Activated naive CD8-positive, alpha-beta T cell treated with anti-CD3 and anti-CD28 coated beads, Interleukin-2, amount 50 U/mL, for 24 hours (primary cell): ENCODE data around the gene SH3D21.

Experiments
- ATAC-seq: fragments of 150-1000 bp; cut with Tn5 transposase; one replicate; pipeline ENCODE4 v1.10.0; 2021
- DNase-seq: peaks from one replicate; pipeline ENCODE4 v3.0.0; 2021
- H3K27ac Mint-ChIP-seq: one replicate; pipeline ENCODE4 v1.8.0; 2021; ENCODE audit warnings: mild to moderate bottlenecking, mixed read lengths
- H3K27me3 Mint-ChIP-seq: one replicate; pipeline ENCODE4 v1.8.0; 2021; ENCODE audit warnings: mixed read lengths
- H3K36me3 Mint-ChIP-seq: one replicate; pipeline ENCODE4 v1.8.0; 2021; ENCODE audit warnings: low read depth, mixed read lengths
- H3K4me1 Mint-ChIP-seq: one replicate; pipeline ENCODE4 v1.8.0; 2021; ENCODE audit warnings: mixed read lengths
- H3K4me3 Mint-ChIP-seq: one replicate; pipeline ENCODE4 v1.8.0; 2021; ENCODE audit warnings: mild to moderate bottlenecking, moderate library complexity, mixed read lengths
- H3K9me3 Mint-ChIP-seq: one replicate; pipeline ENCODE4 v1.8.0; 2021; ENCODE audit warnings: mixed read lengths

SH3D21 gene

GRCh38 chr1:36330940-36331339 lies 24.8 kb downstream of the SH3D21 start:
- Mint-ChIP-seq H3K27ac (no peak overlapping the region), H3K4me1 (peaks cover 5% of the 10 kb centered on the region), H3K27me3 (peaks cover 2% of the 10 kb centered on the region), H3K36me3 (no peaks in the 10 kb centered on the region), H3K9me3 (no peaks in the 10 kb centered on the region), H3K4me3 (no peak overlapping the region)
- DNase-seq = no peak
- ATAC-seq = no peak

DNA sequence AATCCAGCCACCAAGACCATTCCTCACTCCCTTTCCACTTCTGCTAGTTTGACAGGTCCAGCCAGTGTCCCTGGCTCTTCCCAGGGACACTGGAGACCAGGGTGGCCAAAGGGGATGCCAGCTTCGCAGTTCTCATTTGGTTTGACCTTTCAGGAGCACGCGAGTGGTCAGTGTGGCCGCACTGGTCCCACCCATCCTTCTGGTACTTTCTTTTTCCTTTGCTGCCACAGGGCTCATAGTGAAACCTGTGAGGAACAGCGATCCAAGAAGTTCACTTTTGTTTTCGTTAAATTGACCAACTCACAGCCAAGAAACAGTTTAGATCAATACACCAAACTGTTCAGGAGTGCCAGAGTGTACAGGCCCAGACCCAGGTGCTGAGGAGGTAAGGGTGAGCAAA lies 31.7 kb downstream of the SH3D21 start:
- Mint-ChIP-seq H3K27ac (no peak overlapping the region), H3K36me3 (no peaks in the 10 kb centered on the region), H3K4me3 (no peak overlapping the region)

DNA sequence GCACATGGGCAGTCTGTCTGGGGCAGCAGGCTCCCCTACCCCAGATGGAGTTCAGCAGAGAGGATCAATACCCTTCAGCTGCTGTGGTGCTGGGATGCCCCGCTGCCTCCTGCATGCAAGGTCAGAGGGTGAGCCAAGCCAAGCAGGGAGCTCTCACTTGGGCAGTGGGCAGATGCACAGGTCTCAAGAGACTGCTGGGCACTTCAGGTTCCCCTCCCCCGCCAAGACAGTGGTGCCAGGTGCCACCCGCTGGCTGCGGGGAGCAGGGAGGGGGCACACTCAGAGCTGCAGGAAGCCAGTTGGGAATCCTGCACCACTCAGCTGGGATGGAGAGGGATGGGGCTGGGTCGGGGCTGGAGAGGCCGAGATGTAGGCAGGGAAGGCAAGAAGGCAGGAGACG lies 33.0 kb downstream of the SH3D21 start:
- H3K4me3 Mint-ChIP-seq = no peak overlapping the region
- DNase-seq (no peak), ATAC-seq (no peak)
- H3K9me3 Mint-ChIP-seq = no peaks in the 10 kb centered on the region
- no peak overlapping the region for H3K27ac Mint-ChIP-seq
- H3K27me3 Mint-ChIP-seq = no peaks in the 10 kb centered on the region
- no peaks in the 10 kb centered on the region for H3K36me3 Mint-ChIP-seq
- H3K4me1 Mint-ChIP-seq = no peaks in the 10 kb centered on the region

More for the DNA sequence above, 31.7 kb downstream of the SH3D21 start:
- DNase-seq (no peak), ATAC-seq (no peak)
- no peaks in the 10 kb centered on the region for H3K9me3 Mint-ChIP-seq
- no peaks in the 10 kb centered on the region for H3K27me3 Mint-ChIP-seq
- H3K4me1 Mint-ChIP-seq = no peaks in the 10 kb centered on the region

- ATAC-seq (no peak), DNase-seq (no peak)
- Mint-ChIP-seq H3K27me3 (no peaks in the 10 kb centered on the region), H3K27ac (no peak overlapping the region), H3K9me3 (no peaks in the 10 kb centered on the region), H3K4me1 (no peaks in the 10 kb centered on the region), H3K4me3 (no peak overlapping the region), H3K36me3 (no peaks in the 10 kb centered on the region)
Measured at GRCh38 chr1:36339615-36340014, 33.4 kb downstream of the SH3D21 start.

DNA sequence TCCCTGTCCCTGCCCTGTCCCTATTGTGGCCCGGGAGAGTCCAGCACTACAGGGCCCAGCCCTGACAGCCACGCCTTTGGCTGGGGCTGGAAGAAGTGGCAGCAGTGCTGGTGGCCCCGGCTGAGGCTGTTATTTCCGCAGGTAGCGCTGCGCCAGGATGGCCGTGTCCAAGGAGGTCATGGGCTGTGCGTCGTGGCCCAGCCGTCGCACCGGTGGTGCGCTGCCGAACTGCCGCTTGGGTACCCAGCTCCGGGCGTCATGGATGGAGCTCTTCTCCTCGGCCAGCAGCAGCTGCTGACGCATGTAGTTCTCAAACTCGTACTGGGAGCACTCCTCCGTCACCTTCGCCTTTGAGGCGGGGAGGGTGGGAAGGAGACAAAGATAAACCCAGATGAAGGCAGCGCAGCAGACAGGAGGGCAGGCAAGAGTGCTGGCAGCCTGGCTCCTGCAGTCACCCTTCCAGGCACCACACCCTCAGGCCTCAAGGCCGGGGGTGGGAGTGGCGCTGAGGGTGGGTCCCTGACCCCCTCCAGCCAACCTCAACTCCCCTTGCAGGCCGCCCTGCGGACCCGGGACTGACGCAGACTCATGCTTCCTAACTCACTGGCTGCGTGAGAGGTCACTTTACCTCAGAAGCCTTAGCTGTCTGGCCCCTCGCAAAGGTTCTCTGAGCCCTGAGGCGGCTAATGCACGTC lies 35.6 kb downstream of the SH3D21 start:
- Mint-ChIP-seq H3K36me3 (peaks cover 3% of the 10 kb centered on the region), H3K9me3 (no peaks in the 10 kb centered on the region), H3K4me3 (no peak overlapping the region), H3K27me3 (no peaks in the 10 kb centered on the region), H3K27ac (no peak overlapping the region), H3K4me1 (no peaks in the 10 kb centered on the region)
- ATAC-seq (no peak), DNase-seq (no peak)

GRCh38 chr1:36342426-36343185 lies 36.4 kb downstream of the SH3D21 start:
- peaks cover 9% of the 10 kb centered on the region for H3K36me3 Mint-ChIP-seq

DNA sequence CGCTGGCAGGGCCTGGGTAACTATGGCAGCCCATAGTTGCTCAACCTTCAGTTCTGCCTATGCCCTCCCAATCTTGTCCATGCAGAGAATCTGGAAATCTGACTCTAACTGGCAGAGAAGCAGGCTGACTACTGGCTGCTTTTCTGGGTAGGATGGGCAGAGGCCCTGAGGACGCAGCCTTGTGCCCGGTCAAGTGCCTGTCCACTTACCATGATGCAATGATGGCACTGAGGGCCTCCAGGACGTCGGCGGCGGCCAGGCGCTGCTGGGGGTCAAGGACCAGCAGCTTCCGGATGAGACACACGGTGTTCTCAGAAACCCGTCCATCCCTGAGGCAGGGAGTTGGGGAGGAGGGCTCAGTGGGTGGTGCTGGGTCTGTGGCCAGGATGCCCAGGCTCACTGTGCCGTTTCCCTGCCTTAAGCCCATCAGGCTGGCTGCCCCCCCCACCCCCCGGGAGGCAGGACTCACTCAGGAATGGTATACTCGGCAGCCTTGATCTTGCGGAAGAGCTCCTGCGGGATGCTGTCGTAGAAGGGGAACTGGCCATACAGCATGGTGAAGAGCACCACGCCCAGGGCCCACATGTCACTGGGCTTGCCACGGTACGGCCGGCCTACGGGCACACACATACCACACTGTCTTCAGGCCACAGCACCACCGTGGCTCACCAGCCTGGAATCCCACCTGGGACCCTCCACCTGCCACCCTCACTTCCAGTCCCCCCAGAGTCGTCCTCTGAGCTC lies 37.7 kb downstream of the SH3D21 start:
- H3K4me3 Mint-ChIP-seq = no peak overlapping the region
- no peaks in the 10 kb centered on the region for H3K27me3 Mint-ChIP-seq
- no peaks in the 10 kb centered on the region for H3K4me1 Mint-ChIP-seq
- H3K27ac Mint-ChIP-seq = no peak overlapping the region
- H3K9me3 Mint-ChIP-seq = no peaks in the 10 kb centered on the region
- H3K36me3 Mint-ChIP-seq = peaks cover 17% of the 10 kb centered on the region
- ATAC-seq (no peak), DNase-seq (no peak)

More at GRCh38 chr1:36342426-36343185, 36.4 kb downstream of the SH3D21 start:
- H3K9me3 Mint-ChIP-seq = no peaks in the 10 kb centered on the region
- no peak overlapping the region for H3K4me3 Mint-ChIP-seq
- H3K27ac Mint-ChIP-seq = no peak overlapping the region
- H3K27me3 Mint-ChIP-seq = no peaks in the 10 kb centered on the region
- ATAC-seq (peak; percentile 57), DNase-seq (peak; percentile 63)
- H3K4me1 Mint-ChIP-seq = no peaks in the 10 kb centered on the region

GRCh38 chr1:36344395-36344680 lies 38.2 kb downstream of the SH3D21 start:
- H3K27me3 Mint-ChIP-seq = no peaks in the 10 kb centered on the region
- H3K36me3 Mint-ChIP-seq = peaks cover 17% of the 10 kb centered on the region
- no peak for DNase-seq
- H3K4me3 Mint-ChIP-seq = no peak overlapping the region
- H3K4me1 Mint-ChIP-seq = peaks cover 4% of the 10 kb centered on the region
- H3K9me3 Mint-ChIP-seq = no peaks in the 10 kb centered on the region
- ATAC-seq = no peak
- H3K27ac Mint-ChIP-seq = no peak overlapping the region

DNA sequence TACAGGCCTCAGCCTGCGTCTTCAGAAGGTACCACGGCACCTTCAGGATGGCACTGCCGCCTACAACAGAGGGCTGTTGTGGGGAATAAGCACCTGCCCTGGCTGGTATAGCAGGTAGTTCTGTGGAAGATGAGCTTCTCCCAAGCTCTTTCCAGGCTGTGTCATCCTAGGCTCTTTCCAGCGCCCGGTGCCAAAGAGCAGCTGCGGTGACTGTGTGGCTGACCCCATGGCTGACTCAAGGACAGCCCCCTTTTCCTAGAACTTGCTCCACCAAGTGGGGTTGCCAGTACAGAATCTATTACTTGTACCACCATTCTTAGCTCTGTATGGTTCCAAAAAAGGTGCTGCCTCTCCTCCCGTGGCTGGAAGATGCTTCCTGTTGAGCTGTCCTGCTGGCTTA lies 39.2 kb downstream of the SH3D21 start:
- Mint-ChIP-seq H3K9me3 (no peaks in the 10 kb centered on the region), H3K27ac (no peak overlapping the region)
- ATAC-seq = no peak

GRCh38 chr1:36346741-36347370 lies 40.7 kb downstream of the SH3D21 start:
- Mint-ChIP-seq H3K4me3 (no peak overlapping the region), H3K4me1 (peaks cover 25% of the 10 kb centered on the region), H3K27ac (no peak overlapping the region), H3K36me3 (peaks cover 20% of the 10 kb centered on the region), H3K27me3 (no peaks in the 10 kb centered on the region), H3K9me3 (no peaks in the 10 kb centered on the region)
- DNase-seq = no peak
- no peak for ATAC-seq

More for the DNA sequence above, 39.2 kb downstream of the SH3D21 start:
- Mint-ChIP-seq H3K27me3 (no peaks in the 10 kb centered on the region), H3K4me3 (no peak overlapping the region), H3K36me3 (peaks cover 18% of the 10 kb centered on the region), H3K4me1 (peaks cover 10% of the 10 kb centered on the region)
- DNase-seq = no peak

GRCh38 chr1:36349241-36349671 lies 43.1 kb downstream of the SH3D21 start:
- Mint-ChIP-seq H3K36me3 (peaks cover 30% of the 10 kb centered on the region), H3K4me1 (peaks cover 32% of the 10 kb centered on the region), H3K27me3 (no peaks in the 10 kb centered on the region), H3K9me3 (no peaks in the 10 kb centered on the region), H3K27ac (no peak overlapping the region), H3K4me3 (no peak overlapping the region)
- DNase-seq = no peak
- peak; percentile 31 for ATAC-seq

DNA sequence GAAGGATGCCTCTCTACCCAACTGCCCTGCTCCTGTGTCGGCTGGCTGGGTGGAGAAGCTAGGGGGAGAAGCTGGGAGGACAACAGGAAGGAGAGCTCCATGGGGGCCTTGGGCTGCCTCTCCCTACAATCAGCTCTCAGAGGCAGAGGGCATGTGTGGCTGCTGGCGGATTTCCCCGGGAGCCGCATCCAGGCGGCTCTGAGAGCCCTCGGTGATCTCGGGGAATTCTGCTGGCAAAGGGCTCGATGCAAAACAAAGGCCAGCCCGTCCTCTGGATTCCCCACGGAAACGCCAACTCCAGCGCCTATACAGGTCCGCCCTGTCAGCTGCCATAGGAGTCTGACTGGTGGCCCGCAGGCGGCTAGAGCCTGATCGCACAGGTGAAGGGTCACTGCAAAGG lies 43.7 kb downstream of the SH3D21 start:
- H3K27me3 Mint-ChIP-seq = no peaks in the 10 kb centered on the region
- no peaks in the 10 kb centered on the region for H3K9me3 Mint-ChIP-seq
- ATAC-seq (no peak), DNase-seq (no peak)
- H3K27ac Mint-ChIP-seq = no peak overlapping the region
- no peak overlapping the region for H3K4me3 Mint-ChIP-seq
- peaks cover 34% of the 10 kb centered on the region for H3K36me3 Mint-ChIP-seq
- H3K4me1 Mint-ChIP-seq = peaks cover 32% of the 10 kb centered on the region

GRCh38 chr1:36350659-36351226 lies 44.6 kb downstream of the SH3D21 start:
- ATAC-seq = peak; percentile 79
- peaks cover 34% of the 10 kb centered on the region for H3K36me3 Mint-ChIP-seq
- H3K9me3 Mint-ChIP-seq = no peaks in the 10 kb centered on the region
- DNase-seq = peak; percentile 42
- H3K27me3 Mint-ChIP-seq = no peaks in the 10 kb centered on the region
- peak overlapping the region; percentile 69 for H3K27ac Mint-ChIP-seq
- H3K4me3 Mint-ChIP-seq = no peak overlapping the region
- peaks cover 32% of the 10 kb centered on the region for H3K4me1 Mint-ChIP-seq

GRCh38 chr1:36351227-36351977 lies 45.2 kb downstream of the SH3D21 start:
- Mint-ChIP-seq H3K4me3 (no peak overlapping the region), H3K9me3 (no peaks in the 10 kb centered on the region), H3K36me3 (peaks cover 31% of the 10 kb centered on the region), H3K27me3 (no peaks in the 10 kb centered on the region), H3K4me1 (peaks cover 32% of the 10 kb centered on the region), H3K27ac (no peak overlapping the region)
- DNase-seq = no peak
- peak; percentile 7 for ATAC-seq
